CD4-positive, alpha-beta T cell treated with Interferon gamma for 1 hour (primary cell): ENCODE measurements around the gene UBR1.
"Not testable (repeated sequence)": the region's sequence is repeated elsewhere in the genome, so short reads cannot be mapped to it uniquely, and the experiment has no call there.

Source experiments
- DNase-seq: peaks from one replicate; pipeline ENCODE4 v3.0.0-alpha.2; 2020

The UBR1 gene

DNA sequence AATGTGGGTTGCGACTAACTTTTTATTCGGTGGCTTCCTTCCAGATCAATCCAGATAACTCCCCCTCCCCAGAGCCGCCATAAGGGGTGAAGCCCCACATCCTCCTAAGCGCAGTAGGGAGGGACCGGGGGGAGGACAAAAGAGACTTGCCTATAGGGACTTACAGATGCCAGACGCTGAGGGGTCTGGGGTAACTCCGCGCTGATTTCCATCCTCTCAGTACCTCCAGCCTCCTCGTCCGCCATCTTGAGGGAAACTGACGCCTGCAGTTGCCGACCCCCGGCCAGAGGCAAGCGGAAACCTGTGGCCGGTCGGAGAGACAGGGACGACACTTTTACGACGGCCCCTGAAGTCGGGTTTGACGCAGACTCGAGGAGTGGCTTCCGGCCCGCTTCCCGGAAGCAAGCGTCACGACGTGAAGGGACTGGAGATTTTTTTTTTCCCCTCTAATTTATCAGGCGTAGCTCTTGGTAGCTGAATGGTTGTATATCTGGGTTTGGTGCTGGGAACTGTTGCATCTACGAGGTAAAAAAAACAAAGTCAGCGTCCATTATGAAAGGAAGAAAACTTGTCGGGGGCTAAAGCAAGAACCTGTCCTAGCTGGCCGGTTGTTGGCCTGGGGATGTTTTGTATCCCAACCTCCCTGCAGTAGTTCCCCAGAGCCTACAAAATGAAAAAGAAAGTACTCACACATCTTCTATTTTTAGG lies at the start of gene UBR1:
Gene UBR1 (minus strand): TSS at position 261 of the 708 bp plus-strand sequence. CDS start 16 bp downstream, at position 245.
- peak; percentile 94 for DNase-seq

DNA sequence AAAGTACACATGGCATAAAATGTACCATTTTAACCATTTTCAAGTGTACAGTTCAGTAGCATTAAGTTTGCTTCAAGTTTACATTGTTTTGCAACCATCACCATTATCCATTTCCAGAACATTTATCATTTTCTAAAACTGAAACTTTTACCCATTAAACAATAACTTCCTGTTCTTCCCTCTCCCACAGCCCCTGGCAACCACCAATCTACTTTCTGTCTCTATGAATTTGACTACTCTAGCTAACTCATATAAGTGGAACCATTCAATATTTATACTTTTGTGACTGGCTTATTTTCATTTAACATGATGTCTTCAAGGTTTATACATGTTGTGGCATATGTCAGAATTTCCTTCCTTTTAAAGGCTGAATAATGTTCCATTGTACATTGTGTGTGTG lies 47.4 kb upstream of the UBR1 start:
- no peak for DNase-seq

DNA sequence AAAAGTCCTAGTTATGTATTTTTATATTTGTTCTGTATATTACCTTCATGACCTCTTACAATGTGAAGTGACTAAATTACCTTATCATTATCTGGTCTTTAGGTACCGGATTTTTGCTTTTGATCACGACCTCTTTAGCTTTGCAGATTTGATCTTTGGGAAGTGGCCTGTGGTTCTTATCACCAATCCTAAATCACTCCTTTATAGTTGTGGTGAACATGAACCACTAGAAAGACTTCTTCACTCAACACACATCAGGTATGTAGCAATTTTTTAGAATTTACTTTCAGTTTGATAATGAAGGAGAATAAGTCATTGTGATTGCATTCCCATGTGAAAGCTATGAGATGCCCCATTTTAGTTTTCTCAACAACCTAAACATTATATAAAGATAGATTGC lies 45.9 kb upstream of the UBR1 start:
- no peak for DNase-seq

DNA sequence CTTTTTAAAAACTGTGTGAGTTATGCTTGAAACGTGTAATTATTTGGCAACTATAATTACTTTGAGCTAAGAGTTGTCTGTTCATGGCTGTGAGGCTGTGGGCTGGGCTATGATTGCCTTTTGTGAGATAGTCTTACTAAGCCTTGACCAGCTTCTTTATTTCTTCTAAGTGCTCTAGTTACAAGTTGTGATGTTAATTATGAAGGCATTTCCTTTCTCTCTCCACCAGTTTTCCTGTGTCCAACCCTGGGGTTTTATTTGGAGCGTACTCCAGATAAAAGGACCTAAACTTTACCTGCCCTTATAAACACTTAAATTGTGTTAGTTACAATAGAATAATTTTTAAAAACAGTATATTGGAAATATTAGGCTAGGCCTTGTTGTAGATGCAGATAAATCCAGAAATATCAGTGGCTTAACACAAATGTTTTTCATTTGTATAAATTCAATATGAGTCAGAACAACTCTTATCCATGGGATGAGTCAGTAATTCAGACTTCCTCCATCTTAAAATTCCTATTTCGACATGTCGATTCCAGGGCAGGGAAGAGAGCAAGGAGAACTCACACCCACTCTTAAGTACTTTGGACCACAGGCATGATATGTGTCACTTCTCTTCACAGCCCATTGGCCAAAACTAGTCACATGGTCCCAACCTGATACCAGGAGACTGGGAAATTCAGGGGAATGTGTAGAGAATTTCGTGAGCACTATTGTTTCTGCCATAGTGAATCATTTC lies 44.5 kb upstream of the UBR1 start:
- DNase-seq: no peak

DNA sequence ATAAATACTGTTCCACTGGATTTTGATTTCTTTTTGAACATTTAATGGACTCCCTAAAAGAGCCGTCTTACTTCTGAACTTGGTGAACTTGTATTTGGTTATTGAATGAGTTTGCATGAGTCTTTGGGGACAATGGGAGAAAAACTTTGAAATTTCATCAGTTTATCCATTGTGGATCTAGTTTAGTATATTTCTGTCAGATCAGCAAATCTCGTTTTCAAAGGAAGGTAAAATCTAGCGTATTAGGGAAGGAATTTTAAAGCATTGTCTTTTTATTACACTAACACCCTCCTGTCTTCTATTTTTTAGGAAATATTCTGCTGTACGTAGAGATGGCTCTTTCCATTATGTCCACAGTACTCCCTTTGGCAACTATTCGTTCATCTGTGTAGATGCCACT lies 40.3 kb upstream of the UBR1 start:
- DNase-seq: no peak

DNA sequence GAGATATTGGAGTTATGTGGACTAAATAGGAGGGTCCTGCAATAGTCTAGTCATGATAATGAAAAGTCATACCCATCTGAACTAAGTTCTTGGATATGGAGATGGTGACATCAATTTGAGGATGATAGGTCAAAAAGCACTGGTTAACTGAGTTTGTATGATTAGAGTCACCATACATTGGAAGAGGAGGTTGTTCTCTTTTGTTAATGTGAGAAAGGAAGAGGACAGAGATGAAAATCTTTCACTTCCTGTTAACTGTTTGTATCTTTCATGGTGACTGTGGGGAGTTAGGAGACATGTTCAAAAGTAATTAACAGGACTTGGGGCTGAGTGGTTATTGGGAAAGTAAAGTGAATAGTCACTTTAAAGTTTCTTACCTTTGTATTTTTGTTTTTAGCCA lies 38.7 kb upstream of the UBR1 start:
- DNase-seq: no peak

DNA sequence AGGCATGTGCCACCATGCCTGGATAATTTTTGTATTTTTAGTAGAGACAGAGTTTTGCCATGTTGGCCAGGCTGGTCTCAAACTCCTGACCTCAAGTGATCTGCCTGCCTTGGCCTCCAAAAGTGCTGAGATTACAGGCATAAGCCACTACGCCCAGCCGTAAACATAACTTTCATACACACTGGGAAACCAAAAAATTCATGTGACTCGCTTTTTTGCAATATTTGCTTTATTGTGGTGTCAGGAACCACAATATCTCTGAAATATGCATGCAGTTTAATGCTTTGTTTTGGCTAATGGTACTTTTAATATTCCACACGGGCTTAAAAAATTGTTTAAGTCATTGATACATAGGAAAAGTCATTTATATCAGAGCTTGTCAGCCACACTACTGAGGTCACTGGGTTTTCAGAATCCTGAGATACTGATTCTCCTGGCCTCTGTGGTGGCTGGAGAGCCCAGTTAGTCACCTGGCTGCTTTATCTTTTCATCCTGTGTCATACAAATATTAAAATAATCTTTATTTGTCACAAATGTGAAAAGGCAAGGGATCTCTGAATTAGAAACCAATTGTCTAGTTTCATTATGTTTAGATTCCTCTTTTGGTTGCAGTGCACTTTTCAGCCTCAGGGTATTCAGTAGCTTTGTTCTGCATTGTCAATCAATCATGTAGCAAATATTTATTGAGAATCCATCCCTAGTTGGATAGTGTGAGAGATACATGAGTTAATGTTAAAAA lies 37.5 kb upstream of the UBR1 start:
- DNase-seq: no peak

DNA sequence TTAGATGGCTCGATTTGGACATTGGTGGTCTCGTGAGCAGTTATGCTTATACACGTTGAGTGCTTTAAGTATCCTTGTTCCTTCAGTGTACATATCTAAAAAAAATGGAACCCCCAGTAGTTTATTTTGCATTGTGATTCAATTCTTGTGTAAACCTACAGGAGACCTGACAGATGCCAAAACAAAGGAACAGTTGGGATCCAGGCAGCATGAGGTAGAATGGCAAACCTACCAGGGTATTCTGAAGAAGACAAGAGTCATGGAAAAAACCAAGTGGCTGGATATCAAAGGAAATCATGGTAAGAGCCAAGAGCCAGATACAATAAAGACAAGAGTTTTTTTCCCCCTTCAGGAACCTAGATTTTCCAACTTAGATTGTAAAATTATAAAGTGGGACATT lies 29.5 kb upstream of the UBR1 start:
- DNase-seq: no peak

DNA sequence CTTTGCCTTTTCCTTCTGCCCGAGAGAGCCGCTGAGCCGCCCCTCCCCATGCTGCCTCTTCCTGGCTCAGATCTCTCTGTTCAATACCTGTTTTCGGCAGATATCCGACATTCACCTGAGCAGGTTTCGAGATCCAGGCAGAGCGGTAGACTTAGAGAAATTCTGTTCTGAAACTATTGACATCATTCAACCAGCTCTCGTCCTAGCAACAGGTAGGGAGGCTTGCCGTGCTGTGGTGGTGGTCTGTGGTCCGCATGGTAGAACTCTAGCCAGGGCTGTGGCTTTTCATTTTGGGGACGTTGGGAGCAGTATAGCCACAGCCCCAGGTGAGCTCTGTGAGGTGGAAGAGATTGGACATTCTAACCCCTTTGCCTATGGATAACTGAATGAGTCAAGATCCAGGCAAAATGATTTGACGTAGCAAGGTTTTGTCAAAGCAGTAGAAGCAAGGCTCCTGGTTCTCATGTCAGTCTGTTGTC lies 28.4 kb upstream of the UBR1 start:
- DNase-seq: no peak

DNA sequence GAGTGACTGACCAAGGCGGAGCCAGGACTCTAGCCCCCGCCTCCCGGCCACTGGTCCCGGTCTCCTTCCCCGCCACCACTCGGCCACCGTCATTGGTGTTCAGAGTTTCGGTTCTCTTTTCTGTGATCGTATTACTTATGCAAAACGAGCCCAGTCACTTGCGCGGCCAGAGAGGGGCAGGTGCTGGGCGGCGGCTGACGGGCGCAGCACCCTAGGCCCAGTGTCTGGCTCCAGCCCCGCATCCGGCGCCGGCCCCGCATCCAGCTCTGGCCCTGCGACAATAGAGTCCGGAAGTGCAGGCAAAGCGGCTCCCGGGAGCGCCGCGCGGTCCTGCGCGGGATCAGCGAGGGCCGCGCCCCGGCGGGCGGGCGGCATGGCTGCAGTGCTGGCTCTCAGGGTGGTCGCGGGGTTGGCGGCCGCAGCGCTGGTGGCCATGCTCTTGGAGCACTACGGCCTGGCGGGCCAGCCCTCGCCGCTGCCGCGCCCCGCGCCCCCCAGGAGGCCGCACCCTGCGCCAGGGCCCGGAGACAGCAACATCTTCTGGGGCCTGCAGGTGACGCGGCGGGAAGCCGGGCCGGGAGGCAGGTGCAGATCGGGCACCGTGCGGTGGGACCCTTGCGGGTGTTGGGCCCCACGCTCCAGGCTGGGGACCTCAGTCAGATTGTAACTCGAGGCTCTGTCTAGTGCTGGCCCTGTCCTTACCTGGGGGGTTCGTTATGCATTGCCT lies 27.8 kb upstream of the UBR1 start, which contains the start of gene TMEM62:
Gene TMEM62 (plus strand): TSS at position 157 of the 727 bp plus-strand sequence. CDS start 217 bp downstream, at position 374.
- DNase-seq: peak; percentile 80

DNA sequence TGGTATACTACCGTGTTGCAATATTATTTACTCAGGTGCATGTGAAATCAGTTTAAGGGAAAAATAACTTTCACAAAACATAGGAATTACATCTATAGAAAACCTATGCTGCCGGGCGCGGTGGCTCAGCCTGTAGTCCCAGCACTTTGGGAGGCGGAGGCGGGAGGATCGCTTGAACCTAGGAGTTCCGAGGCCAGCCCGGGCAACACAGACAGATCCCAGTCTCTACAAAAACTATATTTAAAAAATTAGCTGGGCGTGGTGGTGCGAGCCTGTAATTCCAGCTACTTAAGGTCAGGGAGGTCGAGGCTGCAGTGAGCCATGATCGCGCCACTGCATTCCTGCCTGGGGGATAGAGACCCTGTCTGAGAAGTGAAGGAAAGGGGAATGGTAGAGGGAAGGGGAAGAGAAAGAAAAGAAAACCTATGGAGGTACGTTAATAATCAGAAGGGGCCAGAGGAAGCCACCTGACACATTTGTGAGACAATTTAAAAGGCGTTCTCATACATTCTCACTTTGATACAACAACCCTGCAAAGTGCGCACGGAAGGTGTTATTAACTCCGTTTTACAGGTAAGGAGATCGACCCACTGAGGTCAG lies 27.1 kb upstream of the UBR1 start:
- DNase-seq: no peak

DNA sequence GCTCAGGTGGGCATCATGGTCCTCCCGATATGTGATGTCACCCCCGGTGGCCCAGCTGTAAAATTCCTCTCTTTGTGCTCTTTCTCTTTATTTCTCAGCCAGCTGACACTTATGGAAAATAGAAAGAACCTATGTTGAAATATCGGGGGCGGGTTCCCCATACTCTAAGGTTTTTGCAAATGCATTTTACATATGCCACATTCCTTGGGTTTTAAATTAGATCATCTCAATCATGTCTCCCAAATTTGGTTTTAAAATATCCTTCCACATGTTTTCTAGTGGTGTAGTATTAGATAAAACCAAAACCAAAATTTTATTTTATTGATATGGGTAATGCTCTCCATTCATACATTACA lies 23.1 kb upstream of the UBR1 start:
- DNase-seq: no peak

DNA sequence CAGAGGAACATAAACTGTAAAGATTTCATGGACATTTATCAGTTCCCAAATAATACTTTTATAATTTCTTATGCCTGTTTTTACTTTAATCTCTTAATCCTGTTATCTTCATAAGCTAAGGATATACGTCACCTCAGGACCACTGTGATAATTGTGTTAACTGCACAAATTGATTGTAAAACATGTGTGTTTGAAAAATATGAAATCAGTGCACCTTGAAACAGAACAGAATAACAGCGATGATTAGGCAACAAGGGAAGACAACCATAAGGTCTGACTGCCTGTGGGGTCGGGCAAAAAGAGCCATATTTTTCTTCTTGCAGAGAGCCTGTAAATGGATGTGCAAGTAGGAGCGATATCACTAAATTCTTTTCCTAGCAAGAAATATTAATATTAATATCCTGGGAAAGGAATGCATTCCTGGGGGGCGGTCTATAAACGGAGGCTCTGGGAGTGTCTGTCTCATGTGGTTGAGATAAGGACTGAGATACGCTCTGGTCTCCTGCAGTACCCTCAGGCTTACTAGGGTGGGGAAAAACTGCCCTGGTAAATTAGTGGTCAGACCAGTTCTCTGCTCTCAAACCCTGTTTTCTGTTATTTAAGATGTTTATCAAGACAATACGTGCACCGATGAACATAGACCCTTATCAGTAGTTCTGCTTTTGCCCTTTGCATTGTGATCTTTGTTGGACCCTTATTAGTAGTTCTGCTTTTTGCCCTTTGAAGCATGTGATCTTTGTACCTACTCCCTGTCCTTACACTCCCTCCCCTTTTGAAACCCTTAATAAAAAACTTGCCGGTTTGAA lies 22.5 kb upstream of the UBR1 start:
- not testable (repeated sequence) for DNase-seq

DNA sequence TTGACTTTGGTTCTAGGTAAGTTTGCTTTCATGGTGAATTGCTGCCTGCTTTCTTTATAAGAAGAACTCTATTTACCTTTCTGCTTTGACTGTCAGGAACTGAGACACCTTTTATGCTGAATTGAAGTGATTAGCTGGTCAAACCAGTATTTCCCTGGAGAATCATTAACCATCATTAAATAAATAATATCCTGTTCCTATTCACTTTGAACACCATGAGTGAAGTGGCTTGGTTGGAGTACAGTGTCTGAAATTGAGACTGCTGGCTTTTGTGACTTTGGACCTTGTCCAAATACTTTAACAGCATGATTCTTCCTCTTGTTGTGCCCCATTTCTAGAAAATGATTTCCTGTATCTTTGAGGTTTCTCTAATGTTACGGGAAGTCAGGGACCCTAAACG lies 21.9 kb upstream of the UBR1 start:
- no peak for DNase-seq

DNA sequence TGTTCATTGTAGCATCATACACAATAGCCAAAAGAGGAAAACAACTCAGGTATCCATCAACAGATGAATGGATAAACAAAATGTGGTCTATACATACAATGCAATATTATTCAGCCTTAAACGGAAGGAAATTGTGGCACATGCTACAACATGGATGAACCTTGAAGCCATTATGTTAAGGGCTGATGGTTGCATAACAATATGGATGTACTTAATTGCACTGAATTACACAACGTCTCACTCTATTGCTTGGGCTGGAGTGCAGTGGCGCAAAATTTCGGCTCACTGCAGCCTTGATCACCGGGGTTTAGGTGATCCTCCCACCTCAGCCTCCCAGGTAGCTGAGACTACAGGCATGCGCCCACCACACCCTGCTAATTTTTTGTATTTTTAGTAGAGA lies 20.5 kb upstream of the UBR1 start:
- DNase-seq: no peak

DNA sequence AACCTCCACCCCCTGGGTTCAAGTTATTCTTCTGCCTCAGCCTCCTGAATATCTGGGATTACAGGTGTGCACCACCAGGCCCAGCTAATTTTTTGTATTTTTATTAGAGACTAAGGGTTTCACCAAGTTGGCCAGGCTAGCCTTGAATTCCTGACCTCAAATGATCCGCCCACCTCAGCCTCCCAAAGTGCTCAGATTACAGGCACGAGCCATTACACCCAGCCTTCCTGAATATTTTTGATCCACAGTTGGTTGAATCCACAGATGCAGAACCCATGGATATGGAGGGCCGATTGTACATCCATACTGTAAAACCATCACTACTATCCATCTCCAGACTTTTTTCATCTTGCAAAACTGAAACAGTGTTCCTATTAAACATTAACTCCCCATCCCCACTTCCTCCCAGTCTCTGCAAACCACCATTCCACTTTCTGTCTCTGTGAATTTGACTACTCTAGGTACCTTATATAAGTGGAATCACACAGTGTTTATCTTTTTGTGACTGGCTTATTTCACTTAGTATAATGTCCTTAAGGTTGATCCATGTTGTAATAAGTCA lies 19.3 kb upstream of the UBR1 start:
- DNase-seq: no peak

DNA sequence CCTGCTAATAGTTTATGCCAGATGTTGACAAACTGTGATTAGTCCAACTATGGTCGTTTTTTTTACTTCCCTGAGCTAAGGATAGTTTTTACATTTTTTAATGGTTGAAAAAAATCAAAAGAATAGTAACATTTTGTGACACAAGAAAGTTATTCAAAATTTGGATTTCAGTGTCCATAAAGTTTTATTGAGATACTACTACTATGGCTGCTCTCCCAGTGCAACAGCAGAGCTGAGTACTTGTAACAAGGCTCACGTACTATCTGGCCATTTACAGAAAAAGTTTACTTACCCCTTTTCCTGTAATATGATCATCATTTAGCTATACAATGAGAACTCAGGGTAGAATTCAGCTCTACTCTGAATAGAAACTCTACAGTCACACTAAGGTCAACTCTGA lies 16.0 kb upstream of the UBR1 start:
- DNase-seq: no peak

DNA sequence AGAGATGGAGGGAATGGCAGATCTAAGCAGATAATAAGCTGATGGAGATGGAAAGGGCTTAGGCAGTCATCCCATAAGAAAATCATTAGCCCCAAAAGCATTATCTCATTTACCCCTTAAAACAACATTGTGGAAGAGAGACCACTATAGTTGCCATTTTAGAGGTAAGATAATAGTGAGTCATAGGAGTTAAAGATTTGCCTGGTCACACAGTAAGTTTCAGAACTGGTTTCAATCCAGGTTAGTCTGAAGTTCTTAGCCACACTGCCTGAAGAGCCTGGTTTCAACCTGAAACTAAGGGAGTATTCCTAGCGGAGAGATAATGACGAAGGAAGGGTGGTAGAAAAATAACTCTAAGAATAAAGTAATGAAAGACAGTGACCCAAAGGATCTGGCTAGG lies 13.0 kb upstream of the UBR1 start:
- DNase-seq: no peak

DNA sequence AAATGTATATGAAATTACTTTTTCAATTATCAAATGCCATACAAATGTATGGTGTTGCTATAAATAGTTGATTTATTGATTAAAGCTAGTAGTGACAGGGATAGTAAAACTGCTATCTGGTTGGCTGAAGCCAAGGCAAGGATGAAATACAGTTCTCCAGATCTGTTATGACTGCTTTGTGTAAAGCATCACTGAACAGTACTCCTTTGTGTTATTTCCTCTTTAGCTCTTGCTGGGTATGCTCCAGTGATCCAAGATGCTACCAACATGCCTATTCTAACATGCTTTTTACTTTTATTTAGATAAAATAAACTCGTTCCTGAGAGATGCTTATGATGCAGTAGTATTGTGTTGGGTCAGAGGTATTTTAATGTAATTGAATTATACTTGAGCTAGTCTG lies 12.4 kb upstream of the UBR1 start:
- DNase-seq: no peak

DNA sequence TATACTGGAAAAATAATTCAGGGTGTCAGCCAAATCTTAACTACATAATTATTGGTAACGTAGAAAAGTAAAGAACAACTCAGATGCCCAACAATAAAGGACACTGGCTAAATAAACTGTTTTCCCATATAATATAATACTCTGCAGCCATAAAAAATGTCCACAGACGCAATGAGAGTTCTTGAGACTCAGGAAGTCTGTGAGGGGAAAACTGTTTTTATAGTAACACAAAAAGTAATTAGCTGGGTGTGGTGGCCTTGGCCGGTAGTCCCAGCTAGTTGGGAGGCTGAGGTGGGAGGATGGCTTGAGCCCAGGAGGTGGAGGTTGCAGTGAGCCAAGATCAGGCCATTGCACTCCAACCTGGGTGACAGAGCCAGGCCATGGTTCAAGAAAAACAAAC lies 5.5 kb upstream of the UBR1 start:
- no peak for DNase-seq

DNA sequence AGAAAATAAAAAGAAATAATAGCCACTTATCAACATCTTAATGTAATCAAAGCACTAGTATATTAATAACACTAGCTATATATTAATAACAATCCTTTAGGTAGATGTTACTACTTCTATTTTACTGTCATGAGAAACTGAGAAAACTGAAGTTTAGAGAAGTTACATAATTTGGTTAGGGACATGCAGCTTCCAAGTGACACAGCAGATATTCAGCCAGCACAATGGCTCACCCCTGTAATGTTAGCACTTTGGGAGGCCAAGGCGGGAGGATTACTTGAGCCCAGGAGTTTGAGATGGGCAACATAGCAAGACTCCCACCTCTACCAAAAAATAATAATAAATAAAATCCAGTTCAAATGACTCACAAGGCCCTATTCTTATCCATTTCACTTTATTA lies 1.9 kb upstream of the UBR1 start:
- DNase-seq: peak; percentile 5

DNA sequence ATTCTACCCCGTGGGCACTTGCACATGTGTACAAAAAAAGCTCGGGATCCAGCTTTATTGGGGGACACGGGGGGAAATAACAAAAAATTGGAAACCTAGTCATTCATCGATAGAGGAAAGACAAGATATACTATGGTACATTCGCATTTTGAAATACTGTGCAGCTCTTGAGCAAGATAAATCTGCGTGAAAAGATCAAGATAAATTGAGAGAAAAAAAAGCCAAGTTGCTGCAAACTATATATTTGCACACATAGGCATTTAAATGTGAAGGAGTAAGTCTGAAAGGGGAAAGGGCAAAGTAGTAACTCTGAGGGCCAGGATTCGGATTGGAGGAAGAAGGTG lies 620 bp upstream of the UBR1 start:
- DNase-seq: no peak
